K562 (cell line): ENCODE data around the gene ABCF3. TPM values are rescaled to one million over a fixed set of nuclear protein-coding genes. Genes with fewer than 3 reads are reported as not detected.

Experiments
- ARID1B ChIP-seq: fragments of 450-650 bp; IDR thresholded peaks from 2 replicates; pipeline ENCODE4 v1.6.1; 2016; ENCODE audit warnings: antibody characterized with exemption, mild to moderate bottlenecking, inconsistent platforms
- ARID4B ChIP-seq: sonication (generic); formaldehyde crosslinking; IDR thresholded peaks from 2 replicates; pipeline ENCODE4 v1.8.0; 2022; ENCODE audit warnings: mild to moderate bottlenecking, missing genetic modification reagents
- CEBPZ ChIP-seq: fragments of 150-350 bp; IDR thresholded peaks from 2 replicates; pipeline ENCODE4 v1.6.1; 2014; ENCODE audit warnings: low read depth, mild to moderate bottlenecking, low read length, borderline replicate concordance
- CTBP1 ChIP-seq: fragments of 450-650 bp; IDR thresholded peaks from 2 replicates; pipeline ENCODE4 v1.6.1; 2016; ENCODE audit warnings: borderline replicate concordance
- FOSL1 ChIP-seq: fragments of 200-800 bp; sonication (Bioruptor generic); conservative IDR thresholded peaks from 2 replicates; pipeline ENCODE4 v1.6.1; 2016; ENCODE audit warnings: missing genetic modification characterization, missing compliant biosample characterization
- ILF3 ChIP-seq: fragments of 450-650 bp; IDR thresholded peaks from 2 replicates; pipeline ENCODE4 v1.6.1; 2018; ENCODE audit warnings: antibody characterized with exemption, mild to moderate bottlenecking, moderate library complexity, borderline replicate concordance
- MYC ChIP-seq, 2 experiments: fragments of 250-450 bp in 1 of 2; sonication (Bioruptor Pico) in 1 of 2; IDR thresholded peaks; 2 replicates each; pipeline versions ENCODE4 v1.5.1 to v1.6.1; 2012 to 2021; ENCODE audit warnings: low read depth in 2 of 2, borderline replicate concordance in 1 of 2, improper control_type of control experiment in 1 of 2, low read length in 1 of 2, mild to moderate bottlenecking in 1 of 2, moderate library complexity in 1 of 2
- POLR2G ChIP-seq: fragments of 200-400 bp; formaldehyde crosslinking; IDR thresholded peaks from 2 replicates; pipeline ENCODE4 v1.6.1; 2017; ENCODE audit warnings: low read depth, mild to moderate bottlenecking, antibody characterized with exemption, low read length, moderate library complexity
- RERE ChIP-seq: sonication (generic); formaldehyde crosslinking; IDR thresholded peaks from 2 replicates; pipeline ENCODE4 v1.8.0; 2023; ENCODE audit warnings: missing genetic modification reagents, mild to moderate bottlenecking, borderline replicate concordance
- SMAD3 ChIP-seq: fragments of 450-650 bp; formaldehyde crosslinking; conservative IDR thresholded peaks from 2 replicates; pipeline ENCODE4 v1.4.0; 2020; ENCODE audit warnings: mild to moderate bottlenecking
- STAT5B ChIP-seq: fragments of 250-450 bp; sonication (Bioruptor Pico); IDR thresholded peaks from 2 replicates; pipeline ENCODE4 v1.8.0; 2021; ENCODE audit warnings: mild to moderate bottlenecking, inconsistent platforms
- ZNF444 ChIP-seq: fragments of 250-450 bp; sonication (Bioruptor Pico); IDR thresholded peaks from 2 replicates; pipeline ENCODE4 v1.4.0; 2020; ENCODE audit warnings: mild to moderate bottlenecking, moderate library complexity
- polyA plus RNA-seq, 8 experiments: library from polyadenylated mRNA; depleted of rRNA in 4 of 8; stranded (reverse) in 5 of 8; unstranded in 3 of 8; fragments of >200 nt; fragmentation: Nextera tagmentation in 2 of 8; fragmentation: Illumina TruSeq in 1 of 8; extraction: Ambion mirVana in 2 of 8; extraction: Trizol in 1 of 8; gene quantifications; 2 replicates each; pipeline versions ENCODE4 v1.2.1 to v1.2.3, GENCODE V29; 2011 to 2014; ENCODE audit warnings: inconsistent platforms in 1 of 8, missing spikeins in 1 of 8
- total RNA-seq, 7 experiments: library from RNA; depleted of rRNA in 6 of 7; stranded (reverse); fragments of >200 nt in 6 of 7; fragmentation: Illumina TruSeq in 2 of 7; extraction: Trizol in 2 of 7; gene quantifications; 2 replicates each; pipeline versions ENCODE4 v1.2.1 to v1.2.3, GENCODE V29; 2011 to 2021; ENCODE audit warnings: low replicate concordance in 1 of 7

ABCF3 gene
- total and polyA plus RNA-seq, 9 of the 15 experiments (the other 6 are each of a cell fraction or from before 2014, with no cell fraction given): 6.7 to 77.9 (median 45.1) TPM

GRCh38 chr3:184176377-184177330 is 9.3 kb upstream of the ABCF3 start (continued):
- TF ChIP-seq CEBPZ: no peak
- peak; percentile 30; the same call in 1 of the 2 replicates for TF ChIP-seq MYC (IDR thresholded peaks at IDR 0.05; ENCODE audit: low read depth, low read length)
- no peak for TF ChIP-seq MYC (CRISPR knock-in tag; IDR thresholded peaks at IDR 0.05; ENCODE audit: borderline replicate concordance, low read depth)
- peak; percentile 75 for TF ChIP-seq CTBP1
- TF ChIP-seq ZNF444 (CRISPR knock-in tag): no peak
- no peak for TF ChIP-seq RERE (CRISPR knock-in tag)
- no peak for TF ChIP-seq ARID4B (CRISPR knock-in tag)
- no peak for TF ChIP-seq ILF3
- no peak for TF ChIP-seq STAT5B
- TF ChIP-seq FOSL1 (tag): peak; percentile 89
- TF ChIP-seq POLR2G: peak; percentile 50
- TF ChIP-seq ARID1B: no peak
- no peak for TF ChIP-seq SMAD3 (CRISPR knock-in tag)
